Glomerular endothelial cell (primary cell): Measurements from ENCODE around the gene ZBTB44. TPM values are rescaled to one million over a fixed set of nuclear protein-coding genes. Genes with fewer than 3 reads are reported as not detected.
A peak's percentile ranks its signal among the peaks of the same experiment; 100 is the strongest.
"Not testable (repeated sequence)": the region's sequence is repeated elsewhere in the genome, so short reads cannot be mapped to it uniquely, and the experiment has no call there.

ENCODE experiments used
- DNase-seq: peaks from one replicate; pipeline ENCODE4 v3.0.0-alpha.2; 2011; ENCODE audit warnings: low read depth, low spot score; ENCODE audit errors: extremely low read depth
- total RNA-seq: library from RNA; depleted of rRNA; stranded (reverse); fragments of >200 nt; gene quantifications from 2 replicates; pipeline ENCODE4 v1.2.3, GENCODE V29; 2015

The ZBTB44 gene
- total RNA-seq, result 8.2 and 16.0 TPM in 2 replicates

GRCh38 chr11:130314750-130315285, at the start of gene ZBTB44:
Gene ZBTB44 (minus strand): TSS chr11:130314917. CDS start chr11:130261873, 53,044 bp downstream.
- peak; percentile 39 for DNase-seq

- DNase-seq, result no peak
Measured at GRCh38 chr11:130359419-130359818, 44.7 kb upstream of the ZBTB44 start.

- DNase-seq, result no peak
Measured at GRCh38 chr11:130358398-130358797, 43.7 kb upstream of the ZBTB44 start.

GRCh38 chr11:130347261-130347660, 32.5 kb upstream of the ZBTB44 start:
- no peak for DNase-seq

GRCh38 chr11:130344841-130345240, 30.1 kb upstream of the ZBTB44 start:
- no peak for DNase-seq

- DNase-seq, result no peak
Measured at GRCh38 chr11:130340671-130341319, 26.1 kb upstream of the ZBTB44 start.

- no peak for DNase-seq
Measured at GRCh38 chr11:130338667-130339066, 23.9 kb upstream of the ZBTB44 start.

- no peak for DNase-seq
Measured at GRCh38 chr11:130337281-130338089, 22.8 kb upstream of the ZBTB44 start.

GRCh38 chr11:130331397-130331796, 16.7 kb upstream of the ZBTB44 start:
- DNase-seq, result not testable (repeated sequence)

- DNase-seq, result no peak
Measured at GRCh38 chr11:130330101-130330684, 15.5 kb upstream of the ZBTB44 start.

GRCh38 chr11:130328420-130328819, 13.7 kb upstream of the ZBTB44 start:
- DNase-seq, result no peak

GRCh38 chr11:130327716-130328115, 13.0 kb upstream of the ZBTB44 start:
- DNase-seq, result no peak

- DNase-seq, result no peak
Measured at GRCh38 chr11:130325691-130326090, 11.0 kb upstream of the ZBTB44 start.

- DNase-seq, result no peak
Measured at GRCh38 chr11:130323452-130324450, 9.0 kb upstream of the ZBTB44 start.

GRCh38 chr11:130322126-130322525, 7.4 kb upstream of the ZBTB44 start:
- no peak for DNase-seq

GRCh38 chr11:130318031-130318673, 3.4 kb upstream of the ZBTB44 start:
- no peak for DNase-seq

- no peak for DNase-seq
Measured at GRCh38 chr11:130315354-130315970, 745 bp upstream of the ZBTB44 start.

GRCh38 chr11:130314184-130314749, 450 bp downstream of the ZBTB44 start:
- DNase-seq, result no peak
